ENCODE data around the gene STX5.

Gene STX5

GRCh38 chr11:62804310-62805075 lies 27.4 kb downstream of the STX5 start:
- TF ChIP-seq JUND (IDR thresholded peaks at IDR 0.05; ENCODE audit: low read depth) = no peak
- DNase-seq (ENCODE audit: low read depth in 1 of 2, low spot score in 1 of 2) = no peak
- in situ Hi-C loops (cut with HindIII; ENCODE audit: low pct_unique_long_range_greater_than_20kb, low sequenced_read_pairs) = no loop called here

- no peak for DNase-seq (ENCODE audit: low read depth in 1 of 2, low spot score in 1 of 2)
- no peak for TF ChIP-seq JUND (IDR thresholded peaks at IDR 0.05; ENCODE audit: low read depth)
- in situ Hi-C loops (cut with HindIII; ENCODE audit: low pct_unique_long_range_greater_than_20kb, low sequenced_read_pairs) = no loop called here
Observed at GRCh38 chr11:62801071-62801470, 30.8 kb downstream of the STX5 start.

GRCh38 chr11:62799486-62799885 lies 32.4 kb downstream of the STX5 start:
- no peak for TF ChIP-seq JUND (IDR thresholded peaks at IDR 0.05; ENCODE audit: low read depth)
- DNase-seq (ENCODE audit: low read depth in 1 of 2, low spot score in 1 of 2) = no peak
- in situ Hi-C loops (cut with HindIII; ENCODE audit: low pct_unique_long_range_greater_than_20kb, low sequenced_read_pairs) = no loop called here

- no peak for DNase-seq (ENCODE audit: low read depth in 1 of 2, low spot score in 1 of 2)
- in situ Hi-C loops (cut with HindIII; ENCODE audit: low pct_unique_long_range_greater_than_20kb, low sequenced_read_pairs) = no loop called here
Observed at GRCh38 chr11:62796281-62796680, 35.6 kb downstream of the STX5 start.

GRCh38 chr11:62794201-62794775 lies 37.6 kb downstream of the STX5 start:
- in situ Hi-C loops (cut with HindIII; ENCODE audit: low pct_unique_long_range_greater_than_20kb, low sequenced_read_pairs) = no loop called here
- no peak for DNase-seq (ENCODE audit: low read depth in 1 of 2, low spot score in 1 of 2)
- TF ChIP-seq JUND (IDR thresholded peaks at IDR 0.05; ENCODE audit: low read depth) = no peak

More at GRCh38 chr11:62796281-62796680, 35.6 kb downstream of the STX5 start:
- TF ChIP-seq JUND (IDR thresholded peaks at IDR 0.05; ENCODE audit: low read depth) = no peak

- in situ Hi-C loops (cut with HindIII; ENCODE audit: low pct_unique_long_range_greater_than_20kb, low sequenced_read_pairs) = no loop called here
- DNase-seq (ENCODE audit: low read depth in 1 of 2, low spot score in 1 of 2) = no peak
Observed at GRCh38 chr11:62792202-62792575, 39.7 kb downstream of the STX5 start.

GRCh38 chr11:62791501-62792201 lies 40.2 kb downstream of the STX5 start, which contains the start of gene TMEM223:
Gene TMEM223, minus strand, starts transcription at chr11:62792006. Its CDS starts 12 bp downstream, at chr11:62791994.
- DNase-seq (ENCODE audit: low read depth in 1 of 2, low spot score in 1 of 2) = peak; percentile 79 to 92
- no peak for TF ChIP-seq JUND (IDR thresholded peaks at IDR 0.05; ENCODE audit: low read depth)
- in situ Hi-C loops (cut with HindIII; ENCODE audit: low pct_unique_long_range_greater_than_20kb, low sequenced_read_pairs) = no loop called here

More at GRCh38 chr11:62792202-62792575, 39.7 kb downstream of the STX5 start:
- TF ChIP-seq JUND (IDR thresholded peaks at IDR 0.05; ENCODE audit: low read depth) = no peak

GRCh38 chr11:62789576-62789975 lies 42.3 kb downstream of the STX5 start:
- DNase-seq (ENCODE audit: low read depth in 1 of 2, low spot score in 1 of 2) = no peak
- in situ Hi-C loops (cut with HindIII; ENCODE audit: low pct_unique_long_range_greater_than_20kb, low sequenced_read_pairs) = no loop called here
- no peak for TF ChIP-seq JUND (IDR thresholded peaks at IDR 0.05; ENCODE audit: low read depth)

- in situ Hi-C loops (cut with HindIII; ENCODE audit: low pct_unique_long_range_greater_than_20kb, low sequenced_read_pairs) = no loop called here
- TF ChIP-seq JUND (IDR thresholded peaks at IDR 0.05; ENCODE audit: low read depth) = no peak
- DNase-seq (ENCODE audit: low read depth in 1 of 2, low spot score in 1 of 2) = no peak
Observed at GRCh38 chr11:62788991-62789390, 42.9 kb downstream of the STX5 start.

- in situ Hi-C loops (cut with HindIII; ENCODE audit: low pct_unique_long_range_greater_than_20kb, low sequenced_read_pairs) = no loop called here
- peak; percentile 24; the same call in 1 of the 2 replicates for TF ChIP-seq JUND (IDR thresholded peaks at IDR 0.05; ENCODE audit: low read depth)
- peak; percentile 95 to 99 for DNase-seq (ENCODE audit: low read depth in 1 of 2, low spot score in 1 of 2)
Observed at GRCh38 chr11:62787005-62787759, 44.7 kb downstream of the STX5 start, which contains the start of gene TMEM179B. Gene TMEM179B, plus strand, starts transcription at chr11:62787402. Its CDS starts 30 bp downstream, at chr11:62787432.

- peak; percentile 93 to 94 for DNase-seq (ENCODE audit: low read depth in 1 of 2, low spot score in 1 of 2)
- TF ChIP-seq JUND (IDR thresholded peaks at IDR 0.05; ENCODE audit: low read depth) = no peak
- in situ Hi-C loops (cut with HindIII; ENCODE audit: low pct_unique_long_range_greater_than_20kb, low sequenced_read_pairs) = no loop called here
Observed at GRCh38 chr11:62786318-62787004, 45.4 kb downstream of the STX5 start.

GRCh38 chr11:62782753-62783152 lies 49.1 kb downstream of the STX5 start:
- in situ Hi-C loops (cut with HindIII; ENCODE audit: low pct_unique_long_range_greater_than_20kb, low sequenced_read_pairs) = no loop called here
- no peak for TF ChIP-seq JUND (IDR thresholded peaks at IDR 0.05; ENCODE audit: low read depth)
- no peak for DNase-seq (ENCODE audit: low read depth in 1 of 2, low spot score in 1 of 2)
